ENCODE measurements around the gene PES1.
"Not testable (repeated sequence)": the region's sequence is repeated elsewhere in the genome, so short reads cannot be mapped to it uniquely, and the experiment has no call there.

Gene PES1

DNA sequence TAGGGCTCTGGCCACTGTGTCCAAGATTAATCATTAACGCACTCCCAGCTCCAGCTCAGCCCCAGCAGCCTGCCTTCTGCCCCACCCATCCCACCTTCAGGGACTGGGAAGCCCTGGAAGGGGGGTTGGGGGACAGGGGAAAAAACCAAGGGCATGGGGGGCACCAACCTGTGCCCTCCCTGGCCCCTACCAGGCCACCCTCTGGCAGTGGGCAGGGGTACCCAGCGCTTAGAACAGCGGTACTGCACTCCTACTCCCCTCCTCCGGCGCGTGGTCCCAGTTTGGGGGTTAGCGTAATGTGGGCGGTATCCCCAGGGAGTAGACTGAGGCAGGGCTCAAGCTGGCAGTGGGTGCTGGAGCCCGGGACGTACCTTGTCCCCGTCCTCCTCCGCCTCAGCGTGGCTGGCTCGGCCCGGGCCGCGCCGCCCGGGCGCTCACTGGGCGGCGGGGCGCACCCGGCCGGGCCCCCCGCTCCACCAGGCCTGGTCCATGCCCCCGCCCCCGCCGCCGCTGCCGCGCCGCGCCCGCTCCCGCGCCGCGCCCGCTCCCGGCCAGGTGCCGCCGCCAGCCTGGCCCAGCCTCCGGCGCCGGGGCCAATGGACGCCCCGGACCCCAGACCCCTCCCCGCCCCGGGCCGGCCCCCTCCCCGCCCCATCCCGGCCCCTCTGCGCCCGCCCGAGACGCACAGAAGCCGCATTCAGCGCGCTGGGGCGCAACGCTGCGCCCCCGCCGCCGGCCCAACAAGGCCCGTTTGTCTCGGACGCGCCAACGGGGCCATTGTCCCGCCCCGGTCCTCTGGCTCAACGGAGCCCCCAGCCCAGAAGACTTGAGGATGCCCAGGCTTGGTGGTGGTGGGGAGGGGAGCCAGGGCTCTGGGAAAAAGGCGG is 17.4 kb downstream of the PES1 start, which contains the start of gene GAL3ST1:
TSS of gene GAL3ST1 (minus strand) at position 571 of the 887 bp plus-strand sequence. CDS start 17,273 bp downstream, outside the sequence.
- no peak for DNase-seq

DNA sequence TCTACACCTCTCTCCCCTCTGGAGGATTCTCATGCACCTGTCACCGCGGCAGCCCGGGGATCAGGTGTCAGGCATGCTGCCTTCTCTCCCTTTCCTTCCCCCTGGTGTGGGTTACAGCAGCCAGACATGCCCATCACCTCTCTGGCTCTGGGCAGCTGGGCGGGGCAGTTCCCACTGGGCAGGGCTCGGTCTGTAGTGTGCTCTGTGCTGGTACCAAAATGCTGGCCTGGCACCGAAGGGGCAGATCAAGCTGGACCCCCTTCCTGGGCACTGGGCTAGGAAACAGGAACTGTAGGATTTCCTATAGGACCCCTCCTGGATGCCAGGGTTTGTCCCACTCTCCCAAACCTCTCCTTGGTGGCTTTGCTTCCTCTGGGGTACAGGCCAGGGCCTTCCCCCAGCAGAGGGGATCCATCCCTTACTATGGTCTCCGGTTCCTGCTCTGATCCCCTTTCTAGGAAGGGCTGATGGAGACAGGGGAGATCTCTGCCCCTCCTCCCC is 18.1 kb downstream of the PES1 start:
- no peak for DNase-seq

DNA sequence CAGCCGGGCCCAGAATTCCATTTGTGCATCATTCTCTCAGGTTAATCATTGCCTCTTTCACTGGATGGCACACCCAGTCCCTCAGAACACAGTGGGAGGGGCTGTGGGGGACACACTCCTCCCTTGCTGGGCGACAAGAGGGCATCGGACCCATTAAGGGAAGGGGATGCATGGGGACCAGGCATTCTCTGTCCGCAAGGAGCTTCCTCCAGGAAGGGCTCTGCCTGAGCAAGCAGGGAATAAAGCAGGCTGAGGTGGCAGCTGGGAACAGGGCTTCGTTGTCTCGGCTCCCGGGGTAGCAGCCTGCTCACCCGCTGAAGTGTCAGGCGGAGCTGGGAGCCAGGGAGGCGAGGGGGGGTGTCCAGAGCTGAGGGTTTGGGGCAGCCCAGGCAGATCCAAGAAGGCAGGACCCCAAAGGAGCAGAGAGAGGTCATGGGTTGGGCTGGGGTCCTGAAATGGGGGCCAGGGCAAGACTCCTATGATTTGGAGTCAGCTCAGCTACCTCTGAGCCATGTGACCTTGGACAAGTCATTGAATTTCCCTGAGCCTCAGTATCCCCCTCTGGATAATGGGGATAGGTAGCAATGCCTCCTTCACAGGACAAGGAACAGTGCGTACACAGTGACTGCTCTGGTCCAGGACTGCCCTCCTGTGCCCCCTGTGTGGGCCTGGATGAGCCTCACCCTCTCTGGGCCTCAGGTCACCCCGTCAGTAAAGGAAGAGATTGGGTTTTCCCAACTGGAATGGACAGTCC is 18.7 kb downstream of the PES1 start:
- DNase-seq, result no peak

DNA sequence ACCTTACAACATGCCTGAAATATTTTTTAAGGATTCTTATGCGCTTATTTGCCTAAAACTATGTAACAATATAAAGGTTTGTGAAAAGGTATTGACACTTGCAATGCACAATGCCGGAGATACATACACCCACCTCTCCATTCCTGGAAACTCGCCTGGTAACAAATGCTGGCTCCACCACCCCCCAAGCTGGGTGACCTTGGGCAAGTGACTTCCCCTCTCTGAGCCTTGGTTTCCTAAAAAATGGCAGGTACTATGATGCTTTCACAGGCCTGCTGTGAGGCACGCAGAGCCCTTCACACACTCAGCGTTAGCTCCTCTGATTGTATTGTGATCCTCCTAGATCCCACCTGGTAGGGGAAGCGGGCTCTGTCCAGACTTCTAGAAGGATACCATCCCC is 19.5 kb downstream of the PES1 start:
- DNase-seq, result no peak

DNA sequence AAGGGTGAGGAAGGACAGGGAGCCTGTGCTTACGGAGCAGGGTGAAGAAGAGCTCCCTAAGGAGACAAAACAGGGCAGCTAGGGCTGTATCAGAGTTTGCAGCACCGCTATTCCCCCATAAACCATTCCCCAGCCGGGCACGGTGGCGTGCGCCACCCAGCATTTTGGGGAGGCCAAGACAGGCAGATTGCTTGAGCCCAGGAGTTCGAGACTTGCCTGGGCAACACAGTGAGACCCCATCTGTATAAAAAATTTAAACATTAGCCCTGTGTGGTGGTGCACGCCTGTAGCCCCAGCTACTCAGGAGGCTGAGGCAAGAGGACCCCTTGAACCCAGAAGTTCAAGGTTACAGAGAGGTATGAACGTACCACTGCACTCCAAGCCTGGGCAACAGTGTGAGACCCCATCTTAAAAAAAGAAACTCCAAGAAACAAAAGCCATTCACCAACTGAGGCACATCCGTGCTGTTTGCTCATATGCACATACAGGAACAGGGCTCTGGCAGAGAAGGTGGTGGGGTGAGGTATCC is 22.0 kb downstream of the PES1 start:
- no peak for DNase-seq

DNA sequence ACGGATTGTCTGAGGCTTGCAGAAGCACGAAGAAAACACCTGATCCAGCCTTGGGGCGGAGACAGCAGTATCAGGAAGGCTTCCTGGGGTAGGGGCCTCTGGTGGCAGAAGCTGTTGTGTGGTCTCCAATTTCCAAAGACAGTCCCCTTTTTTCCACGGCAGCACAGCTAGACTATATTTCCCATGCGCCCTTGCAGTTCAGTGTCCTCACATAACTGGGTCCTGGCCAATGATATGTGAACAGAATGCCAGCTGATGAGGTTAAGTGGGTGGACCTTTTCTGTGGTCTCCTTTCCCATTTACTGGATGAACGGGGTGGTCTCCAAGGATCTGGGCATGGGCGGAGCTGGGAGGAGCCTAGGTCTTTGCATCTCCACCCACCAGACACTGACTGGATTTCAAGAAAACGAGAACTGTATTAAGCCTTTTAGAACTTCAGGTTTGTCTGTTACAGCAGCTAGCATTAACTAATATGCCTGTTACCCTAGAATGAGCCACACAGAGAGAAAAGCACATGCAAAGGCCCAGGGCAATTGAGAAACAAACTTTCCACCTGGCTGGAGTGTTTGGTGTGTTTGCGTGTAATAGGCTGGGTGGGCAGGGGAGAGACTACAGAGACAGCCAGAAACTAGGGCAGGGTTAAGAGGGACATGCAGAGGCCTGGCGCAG is 23.4 kb downstream of the PES1 start:
- no peak for DNase-seq

DNA sequence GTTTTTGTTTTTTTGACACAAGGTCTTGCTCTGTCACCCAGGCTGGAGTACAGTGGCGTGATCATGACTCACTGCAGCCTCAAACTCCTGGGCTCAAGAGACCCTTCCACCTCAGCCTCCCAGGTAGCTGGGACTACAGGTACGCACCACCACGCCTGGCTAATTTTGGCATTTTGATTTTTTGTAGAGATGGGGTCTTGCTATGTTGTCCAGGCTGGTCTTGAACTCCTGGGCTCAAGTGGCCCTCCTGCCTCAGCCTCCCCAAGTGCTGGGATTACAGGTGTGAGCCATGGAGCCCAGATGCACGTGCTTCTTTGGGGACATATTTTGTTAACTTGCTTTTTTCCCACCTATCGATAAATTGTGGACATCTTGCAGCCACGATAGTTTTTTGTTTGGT is 24.4 kb downstream of the PES1 start:
- DNase-seq, result not testable (repeated sequence)

DNA sequence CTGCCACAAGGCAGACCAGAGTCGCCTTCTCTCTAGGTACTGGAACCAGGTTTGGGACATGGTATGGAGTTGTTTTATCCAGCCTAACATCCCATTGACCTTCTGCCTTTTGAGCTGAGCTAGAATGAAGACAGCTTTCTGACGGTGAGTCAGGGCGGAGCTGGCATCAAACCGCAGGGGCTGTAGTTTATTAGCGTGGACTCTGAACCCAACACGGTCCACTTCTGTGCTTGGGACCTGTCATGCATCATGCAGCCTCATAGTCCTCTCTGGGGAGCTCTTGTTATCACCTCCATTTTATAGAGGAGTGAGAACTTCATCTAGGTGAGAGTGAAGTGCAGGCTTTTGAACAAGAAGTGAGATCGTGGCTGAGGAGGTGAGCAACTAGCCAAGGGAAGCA is 25.6 kb downstream of the PES1 start:
- no peak for DNase-seq

DNA sequence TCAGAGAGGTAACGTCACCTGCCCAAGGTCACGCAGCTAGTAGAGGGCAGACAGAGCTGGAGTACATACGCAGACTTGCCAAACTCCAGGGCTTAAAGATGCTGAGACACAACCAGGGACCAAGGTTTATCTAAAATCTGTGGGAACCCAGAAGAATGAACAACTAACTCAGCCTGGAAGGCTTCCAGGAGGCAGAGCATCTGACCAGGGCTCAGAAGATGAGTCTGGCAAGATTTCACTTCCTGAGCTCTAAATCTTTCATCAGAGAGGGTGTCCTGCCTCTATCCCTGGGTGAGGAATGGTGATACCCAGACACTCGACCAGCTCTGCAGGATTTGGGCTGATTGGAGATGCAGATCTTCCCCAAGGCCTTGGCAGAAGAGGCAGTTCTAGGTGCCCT is 26.4 kb downstream of the PES1 start:
- DNase-seq, result no peak

DNA sequence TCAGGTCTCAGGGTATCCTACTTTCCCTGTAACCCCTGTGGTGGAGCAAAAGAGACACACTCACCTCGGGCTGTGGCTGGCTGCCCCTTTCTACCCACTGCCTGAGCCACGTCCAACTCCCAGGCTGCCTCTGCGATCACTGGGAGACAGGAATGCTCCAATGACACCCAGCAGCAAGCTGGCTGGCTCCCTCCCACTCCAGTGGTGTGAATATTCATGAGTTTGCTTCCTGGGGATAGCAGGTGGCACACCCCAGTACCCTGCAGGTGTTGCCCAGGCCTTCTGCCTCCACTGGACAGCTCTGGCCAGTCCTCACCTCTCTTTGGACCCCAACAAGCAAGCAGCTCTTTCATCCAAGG is 27.0 kb downstream of the PES1 start:
- no peak for DNase-seq

DNA sequence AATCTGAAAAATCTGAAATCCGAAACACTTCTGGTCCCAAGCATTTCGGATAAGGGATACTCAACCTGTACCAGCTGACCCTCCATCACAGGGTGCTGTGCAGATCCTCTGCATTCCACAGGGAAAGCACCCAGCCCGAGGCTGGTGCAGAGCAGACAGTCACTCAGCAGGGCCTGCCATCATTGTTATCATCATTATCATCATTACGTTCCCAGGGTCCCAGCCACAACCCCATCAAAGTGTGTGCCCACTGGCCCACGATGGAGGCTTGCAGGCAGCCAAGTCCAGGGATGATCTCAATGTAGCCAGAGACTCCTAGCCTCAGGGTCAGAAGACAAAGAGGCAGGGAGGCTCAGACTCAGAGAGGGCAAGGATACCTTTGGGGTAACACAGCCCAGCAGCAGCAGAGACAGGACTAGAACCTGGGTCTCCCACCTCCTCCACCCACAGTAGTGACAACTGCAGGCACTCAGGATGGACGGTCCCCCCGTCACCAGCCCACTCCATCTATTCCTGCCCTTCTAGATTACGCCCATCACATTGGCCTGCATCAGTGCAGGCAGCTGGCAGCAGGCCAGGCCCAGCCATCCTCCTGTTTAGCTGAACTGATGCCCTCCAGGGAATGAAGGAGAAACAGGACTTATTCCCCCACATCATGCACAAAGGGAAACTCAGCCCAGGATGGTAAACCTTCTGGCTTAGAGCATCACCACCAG is 27.5 kb downstream of the PES1 start:
- no peak for DNase-seq

DNA sequence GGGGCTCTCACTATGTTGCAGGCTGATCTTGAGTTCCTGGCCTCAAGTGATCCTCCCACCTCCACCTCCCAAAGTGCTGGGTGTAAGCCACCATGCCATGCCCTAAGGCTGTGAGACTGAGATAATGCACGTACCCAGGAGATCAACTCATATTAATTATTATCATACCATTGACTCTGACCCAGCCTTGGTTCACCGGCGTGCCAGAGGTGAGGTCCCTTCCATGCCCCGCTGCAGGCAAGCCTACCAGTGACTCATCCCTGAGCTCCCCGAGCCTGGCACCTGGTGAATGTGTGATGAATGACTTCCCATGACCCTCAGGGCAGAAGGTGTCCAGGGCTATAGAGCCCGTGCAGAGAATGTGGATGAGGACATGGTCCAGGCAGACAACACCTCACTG is 29.3 kb downstream of the PES1 start:
- no peak for DNase-seq

DNA sequence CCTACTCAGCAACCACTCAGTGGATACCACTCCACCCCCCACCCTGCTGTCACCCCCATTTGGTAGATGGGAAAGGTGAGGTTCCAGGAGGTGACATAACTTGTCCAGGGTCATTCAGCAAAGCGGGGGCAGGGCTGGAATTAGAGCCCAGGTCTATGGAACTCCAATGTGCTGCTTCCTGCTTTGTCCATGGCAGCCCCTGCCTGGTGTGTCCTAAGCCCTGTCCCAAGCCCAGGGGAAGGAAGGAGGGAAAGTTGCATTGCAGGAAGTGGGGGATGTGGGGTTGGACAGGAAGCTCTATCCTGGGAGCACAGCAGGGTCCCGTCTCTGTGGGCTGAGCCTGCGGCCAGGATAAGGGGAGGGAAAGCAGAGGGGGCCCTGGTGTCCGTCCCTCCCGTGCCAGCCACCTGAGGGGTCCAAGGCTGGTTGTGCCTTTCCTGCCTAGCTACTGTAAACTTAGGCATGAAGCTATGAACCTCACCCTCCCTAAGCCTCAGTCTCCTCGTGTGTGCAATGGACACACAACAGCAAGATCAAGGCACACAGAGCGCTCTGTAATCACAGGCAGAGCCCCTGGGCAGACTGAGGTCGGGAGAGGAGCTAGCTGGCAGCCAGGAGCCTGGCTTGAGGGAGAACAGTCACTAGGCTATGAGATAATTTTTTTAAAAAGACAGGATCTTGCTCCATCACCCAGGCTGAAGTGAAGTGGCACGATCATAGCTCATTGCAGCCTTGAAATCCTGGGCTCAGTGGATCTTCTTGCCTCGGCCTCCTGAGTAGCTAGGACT is 30.1 kb downstream of the PES1 start:
- DNase-seq, result no peak

DNA sequence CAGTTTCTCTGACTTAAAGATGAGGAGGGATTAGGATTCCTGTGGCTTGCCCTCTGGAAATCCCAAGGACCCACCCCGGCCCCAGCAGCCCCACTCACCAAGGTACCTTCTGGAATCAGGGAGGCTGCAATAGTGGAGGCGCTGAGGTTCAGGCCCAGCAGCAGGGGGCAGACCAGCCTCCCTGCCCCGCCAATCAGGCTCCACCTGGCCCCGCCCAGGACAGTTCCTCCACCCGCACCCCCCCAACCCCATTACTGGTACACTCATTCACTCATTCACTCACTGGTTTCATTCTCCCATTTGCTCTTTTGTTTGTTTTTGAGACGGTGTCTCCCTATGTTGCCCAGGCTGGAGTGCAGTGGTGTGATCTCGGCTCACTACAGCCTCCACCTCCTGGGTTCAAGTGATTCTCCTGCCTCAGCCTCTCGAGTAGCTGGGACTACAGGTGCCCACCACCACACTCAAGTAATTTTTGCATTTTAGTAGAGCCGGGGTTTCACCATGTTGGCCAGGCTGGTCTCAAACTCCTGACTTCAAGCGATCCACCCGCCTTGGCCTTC is 31.0 kb downstream of the PES1 start:
- not testable (repeated sequence) for DNase-seq

DNA sequence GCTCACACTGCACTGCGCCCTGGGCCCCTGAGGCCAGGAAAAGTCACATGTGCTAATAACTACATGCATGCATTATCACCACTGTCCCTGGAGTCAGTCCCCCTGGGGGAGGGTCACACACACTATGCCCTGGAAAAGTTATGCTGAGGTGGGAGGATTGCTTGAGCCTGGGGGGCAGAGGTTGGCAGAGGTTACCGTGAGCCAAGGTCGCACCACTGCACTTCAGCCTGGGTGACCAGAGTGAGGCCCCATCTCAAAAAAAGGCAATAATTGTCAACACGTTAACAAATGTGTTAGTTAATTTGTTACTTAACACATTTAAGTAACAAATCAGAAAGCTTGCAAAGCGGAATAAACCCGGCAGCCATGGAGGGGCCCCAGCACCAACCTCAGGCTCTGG is 31.8 kb downstream of the PES1 start:
- no peak for DNase-seq

DNA sequence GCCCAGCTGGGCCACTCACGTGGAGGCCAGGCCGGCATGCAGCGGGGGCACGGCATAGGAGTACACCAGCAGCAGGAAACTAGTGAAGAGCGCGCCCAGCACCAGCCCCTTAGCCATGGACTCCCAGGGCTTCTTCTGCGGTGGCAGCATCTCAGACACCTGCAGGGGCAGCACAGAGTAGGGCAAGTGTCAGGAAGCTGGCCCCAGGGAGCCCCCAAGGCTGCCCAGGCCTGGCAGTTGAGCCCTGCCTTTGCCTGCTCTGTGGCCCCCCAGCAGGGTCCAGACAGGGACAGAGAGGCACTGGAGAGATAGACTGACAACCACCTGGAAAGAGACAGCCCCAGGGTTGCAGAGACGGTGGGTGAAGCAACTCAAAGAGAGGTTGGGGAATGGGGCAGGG is 34.5 kb downstream of the PES1 start:
- no peak for DNase-seq

DNA sequence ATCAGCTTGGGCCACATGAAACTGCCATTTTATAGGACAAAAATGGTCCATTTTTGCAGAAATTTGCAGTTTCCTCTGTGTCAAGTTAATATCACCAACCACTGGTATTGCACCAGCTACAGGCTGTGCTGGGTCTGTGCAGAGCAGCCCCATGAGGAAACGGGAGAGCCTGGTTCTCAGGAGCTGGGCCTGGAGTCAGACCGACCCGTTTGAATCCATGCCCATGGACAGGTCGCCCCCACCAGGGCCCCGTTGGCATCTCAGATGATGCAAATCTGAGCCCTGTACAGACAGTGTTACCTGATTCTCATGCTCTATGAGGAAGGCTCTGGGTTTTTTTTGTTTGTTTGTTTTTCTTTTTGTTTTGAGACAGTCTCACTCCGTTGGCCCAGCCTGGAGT is 35.3 kb downstream of the PES1 start:
- no peak for DNase-seq

DNA sequence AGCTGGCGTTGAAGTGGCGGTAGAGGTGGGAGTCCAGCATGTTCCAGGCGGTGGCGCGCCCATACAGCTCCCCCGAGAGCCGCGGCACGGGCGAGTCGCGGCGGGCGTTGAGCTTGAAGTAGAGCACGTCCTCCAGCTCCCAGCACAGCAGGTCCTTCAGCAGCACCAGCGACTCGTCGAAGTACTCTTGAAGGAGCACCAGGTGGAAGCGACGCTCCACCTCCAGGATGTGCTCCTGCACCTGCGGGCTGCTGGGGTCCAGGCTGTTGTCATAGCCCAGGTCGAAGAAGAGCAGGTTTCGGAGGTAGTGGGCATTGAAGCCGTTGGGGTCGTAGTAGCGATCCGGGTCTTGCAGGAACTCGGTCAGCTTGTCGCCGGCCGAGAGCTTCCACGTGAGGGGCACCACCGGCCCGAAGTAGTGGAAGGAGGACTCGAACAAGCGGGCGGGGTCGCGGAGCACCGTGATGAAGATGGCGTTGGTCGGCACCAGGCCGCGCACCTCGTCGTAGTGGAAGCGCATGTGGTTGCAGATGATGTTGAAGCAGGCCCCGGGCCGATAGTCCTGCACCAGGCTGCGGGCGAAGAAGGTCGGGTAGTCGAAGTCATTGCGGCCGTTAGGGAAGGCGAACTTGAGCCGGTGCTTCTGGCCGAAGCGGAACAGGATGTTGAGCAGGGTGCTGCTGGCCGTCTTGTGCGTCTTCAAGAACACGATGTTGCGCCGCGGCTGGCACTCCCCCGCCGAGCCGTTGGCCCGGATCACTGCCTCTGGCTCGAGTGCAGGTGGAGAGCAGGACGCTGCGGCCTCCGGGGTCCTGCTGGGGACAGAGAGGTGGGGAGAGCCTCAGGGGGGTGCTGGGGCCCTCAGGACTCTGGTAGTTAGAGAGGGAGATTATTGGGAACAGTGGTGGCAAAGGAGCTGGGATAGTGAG is 36.2 kb downstream of the PES1 start:
- DNase-seq, result no peak

DNA sequence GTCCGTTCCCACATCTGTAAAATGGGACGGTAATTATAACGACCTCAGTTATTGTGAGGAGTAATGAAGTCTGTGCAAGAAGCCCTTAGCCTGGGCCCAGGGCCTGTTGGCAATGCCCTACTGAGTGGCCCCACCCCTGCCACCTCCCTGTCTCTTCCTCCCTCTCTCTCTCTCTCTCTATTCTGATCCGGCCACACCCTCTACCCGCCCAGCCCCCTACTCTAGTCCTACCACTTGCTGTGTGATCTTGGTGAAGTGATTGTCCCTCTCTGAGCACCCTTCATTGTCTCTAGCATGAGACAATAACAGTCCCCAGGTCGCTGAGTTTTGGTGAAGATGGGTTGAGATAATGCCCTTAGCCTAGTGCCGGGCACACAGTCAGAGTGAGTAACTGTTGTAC is 37.7 kb downstream of the PES1 start:
- no peak for DNase-seq

DNA sequence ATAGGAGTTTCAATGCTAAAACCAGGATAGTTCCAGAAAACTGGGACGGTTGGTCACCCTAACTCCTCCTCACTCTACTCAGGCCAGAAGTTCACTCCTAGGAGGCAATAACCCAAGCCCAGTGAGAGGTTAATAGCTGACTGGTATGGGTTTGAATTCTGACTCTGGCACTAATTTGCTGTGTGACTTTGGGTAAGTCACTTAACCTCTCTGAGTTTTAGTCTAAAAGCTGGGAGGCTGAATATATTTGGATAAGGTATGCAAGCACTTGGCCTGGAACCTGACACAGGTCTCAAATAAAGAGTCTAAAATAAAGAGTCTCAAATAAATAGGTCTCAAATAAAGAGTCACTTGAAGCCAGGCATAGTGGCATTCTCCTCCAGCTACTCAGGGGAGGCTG is 39.0 kb downstream of the PES1 start:
- DNase-seq, result no peak

All from GDM1 (cell line).